Transverse colon (tissue), 4 donors: ENCODE measurements around the gene PLA2G15.

Experiments
- CTCF ChIP-seq, 5 experiments: fragments of 200-600 bp in 3 of 5; fragments of 450-650 bp in 2 of 5; sonication (generic) in 3 of 5; IDR thresholded peaks; 1 replicate in 2 of 5; 2 replicates in 3 of 5; pipeline ENCODE4 v1.5.1; 2016 to 2017; ENCODE audit warnings: antibody characterized with exemption in 5 of 5, inconsistent platforms in 3 of 5, mild to moderate bottlenecking in 2 of 5, moderate library complexity in 1 of 5
- EP300 ChIP-seq: sonication (generic); formaldehyde crosslinking; IDR thresholded peaks from one replicate; pipeline ENCODE4 v1.6.1; 2017; ENCODE audit warnings: antibody characterized with exemption, low read depth
- POLR2AphosphoS5 ChIP-seq, 3 donors: sonication (generic); formaldehyde crosslinking; IDR thresholded peaks; one replicate each; pipeline ENCODE4 v1.6.1; 2016; ENCODE audit warnings: antibody characterized with exemption in 3 of 3

DNA sequence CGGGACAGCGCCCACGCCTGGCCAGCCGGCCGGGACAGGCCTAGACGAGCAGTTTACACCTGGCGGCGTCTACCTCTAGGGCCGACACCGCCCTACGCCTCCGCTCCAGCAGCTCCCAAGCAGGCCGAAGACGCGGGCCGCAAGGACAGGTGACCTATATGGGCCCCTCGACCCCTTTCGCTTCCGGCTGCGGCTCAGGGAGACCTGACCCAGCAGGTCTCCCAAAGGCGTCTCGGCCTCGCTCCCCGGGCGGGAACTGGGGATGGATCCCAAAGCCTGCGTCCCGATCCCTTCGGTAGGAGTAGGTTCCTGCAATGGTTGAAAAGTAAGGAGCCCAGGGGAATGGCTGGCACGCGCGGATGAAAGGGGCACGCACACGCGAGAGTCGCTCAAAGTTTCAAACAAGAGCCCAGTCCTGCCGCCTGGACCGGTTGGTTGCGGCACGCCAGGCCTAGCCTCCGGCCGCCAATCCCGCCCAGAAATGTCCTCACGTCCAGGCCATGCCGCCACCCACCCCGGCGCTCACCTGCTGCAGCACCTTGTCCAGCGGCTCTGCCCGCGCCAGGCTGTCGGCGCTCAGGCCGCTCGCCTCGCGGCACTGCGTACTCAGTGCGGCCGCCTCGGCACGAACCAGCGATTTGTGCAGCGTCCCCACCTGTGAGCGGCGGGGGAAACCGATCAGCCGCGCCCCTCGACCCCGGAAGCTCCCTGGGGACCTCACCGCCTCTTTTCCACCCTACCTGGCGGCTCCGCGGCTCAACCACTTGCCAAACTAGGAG is 9.9 kb upstream of the PLA2G15 start:
- TF ChIP-seq CTCF (IDR thresholded peaks at IDR 0.05): no peak
- TF ChIP-seq EP300: no peak
- TF ChIP-seq POLR2AphosphoS5 (IDR thresholded peaks at IDR 0.05): no peak
